Endometrial microvascular endothelial cells (primary cell): ENCODE results near the gene RETSAT. TPM values are rescaled to one million over a fixed set of nuclear protein-coding genes. Genes with fewer than 3 reads are reported as not detected.

Source experiments
- in situ Hi-C: cut with HindIII; loops from 2 replicates; pipeline ENCODE4 v1.10.0; 2017; ENCODE audit warnings: low sequenced_read_pairs, low pct_unique_long_range_greater_than_20kb; ENCODE audit errors: inconsistent ontology term
- total RNA-seq: library from RNA; depleted of rRNA; stranded (reverse); fragments of >200 nt; gene quantifications from one replicate; pipeline ENCODE4 v1.2.3, GENCODE V29; 2015; ENCODE audit errors: inconsistent ontology term

The RETSAT gene
- 49.0 TPM for total RNA-seq

GRCh38 chr2:85354286-85355072, at the start of gene RETSAT, which contains the start of gene ELMOD3:
Gene RETSAT, minus strand, starts transcription at chr2:85354528. Its CDS starts 21 bp downstream, at chr2:85354507.
Gene ELMOD3, plus strand, starts transcription at chr2:85354769. Its CDS starts 2,430 bp downstream, at chr2:85357199.
- in situ Hi-C loops, result no loop called here

DNA sequence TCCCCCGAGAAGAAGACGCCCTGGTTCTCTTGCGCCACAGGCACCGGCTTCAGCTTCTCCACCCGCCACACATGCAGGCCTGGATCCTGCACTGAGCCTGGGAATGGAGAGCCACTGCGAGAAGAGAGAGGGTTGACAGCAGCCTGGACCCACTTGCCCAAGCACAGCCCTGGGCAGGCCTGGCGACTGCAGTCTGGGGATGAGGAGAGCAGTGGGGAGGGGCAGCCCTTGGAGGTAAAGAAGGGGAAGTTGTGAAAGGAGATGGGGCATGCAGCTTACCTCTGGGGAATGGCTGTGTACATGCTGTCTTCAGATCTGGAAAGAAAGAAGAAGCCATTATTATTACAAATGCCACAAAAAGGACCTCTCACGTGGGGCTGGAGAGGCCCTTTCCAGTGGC, 47.5 kb upstream of the RETSAT start:
- in situ Hi-C loops, result loop anchor here (25.0 kb wide), 1 partner anchor 135 kb away; the partner anchor contains the start of gene MAT2A

GRCh38 chr2:85401464-85401805, 47.1 kb upstream of the RETSAT start:
- in situ Hi-C loops, result loop anchor here (25.0 kb wide), 1 partner anchor 136 kb away; the partner anchor contains the start of gene MAT2A

DNA sequence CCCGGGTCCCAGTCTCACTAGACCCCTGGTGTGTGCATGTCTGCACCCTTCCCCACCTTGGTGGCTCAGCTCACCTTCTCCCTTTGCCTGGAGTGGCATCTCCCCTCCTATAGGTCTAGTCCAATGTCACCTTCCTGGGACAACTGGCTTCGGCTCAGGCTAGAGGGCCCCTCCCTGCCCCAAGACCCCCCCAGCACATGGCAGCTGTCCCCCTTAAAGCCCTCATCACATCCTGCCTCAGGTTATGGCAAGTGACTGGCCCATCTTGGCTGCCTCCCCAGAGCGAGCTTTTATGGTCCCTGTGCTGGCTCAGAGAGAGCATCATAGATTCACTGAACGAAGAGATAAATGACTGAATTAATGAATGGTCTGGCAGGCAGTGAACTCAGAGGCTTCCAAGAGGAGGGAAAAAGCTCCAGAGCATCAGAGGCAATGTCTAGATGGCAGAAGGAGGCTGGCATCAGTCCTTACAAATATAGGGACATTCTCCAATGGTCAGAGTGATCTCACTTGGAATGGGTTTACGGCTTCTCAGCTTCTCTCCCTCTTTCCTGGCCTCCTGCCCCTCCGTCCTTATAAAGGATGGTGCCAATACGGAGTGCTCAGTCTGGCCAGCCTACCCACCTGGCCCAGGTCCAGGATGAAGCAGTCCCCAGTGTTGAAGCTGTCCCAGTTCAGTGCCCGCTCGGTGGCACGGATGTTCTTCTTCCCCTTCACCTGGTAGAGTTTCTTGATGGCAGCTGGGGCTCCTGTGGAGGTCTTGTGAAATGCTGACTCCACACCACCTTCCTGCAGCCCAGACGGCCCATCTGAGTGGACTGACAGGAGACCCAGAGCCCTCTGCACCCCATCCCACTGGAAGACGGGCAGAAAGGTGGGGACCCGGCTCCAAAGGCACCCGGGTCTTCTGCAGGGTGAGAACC, 46.5 kb upstream of the RETSAT start:
- in situ Hi-C loops, result loop anchor here (25.0 kb wide), 1 partner anchor 136 kb away; the partner anchor contains the start of gene MAT2A

GRCh38 chr2:85400023-85400422, 45.7 kb upstream of the RETSAT start:
- in situ Hi-C loops, result loop anchor here (25.0 kb wide), 1 partner anchor 137 kb away; the partner anchor contains the start of gene MAT2A

- in situ Hi-C loops, result no loop called here
Observed at GRCh38 chr2:85399183-85399455, 44.8 kb upstream of the RETSAT start.

DNA sequence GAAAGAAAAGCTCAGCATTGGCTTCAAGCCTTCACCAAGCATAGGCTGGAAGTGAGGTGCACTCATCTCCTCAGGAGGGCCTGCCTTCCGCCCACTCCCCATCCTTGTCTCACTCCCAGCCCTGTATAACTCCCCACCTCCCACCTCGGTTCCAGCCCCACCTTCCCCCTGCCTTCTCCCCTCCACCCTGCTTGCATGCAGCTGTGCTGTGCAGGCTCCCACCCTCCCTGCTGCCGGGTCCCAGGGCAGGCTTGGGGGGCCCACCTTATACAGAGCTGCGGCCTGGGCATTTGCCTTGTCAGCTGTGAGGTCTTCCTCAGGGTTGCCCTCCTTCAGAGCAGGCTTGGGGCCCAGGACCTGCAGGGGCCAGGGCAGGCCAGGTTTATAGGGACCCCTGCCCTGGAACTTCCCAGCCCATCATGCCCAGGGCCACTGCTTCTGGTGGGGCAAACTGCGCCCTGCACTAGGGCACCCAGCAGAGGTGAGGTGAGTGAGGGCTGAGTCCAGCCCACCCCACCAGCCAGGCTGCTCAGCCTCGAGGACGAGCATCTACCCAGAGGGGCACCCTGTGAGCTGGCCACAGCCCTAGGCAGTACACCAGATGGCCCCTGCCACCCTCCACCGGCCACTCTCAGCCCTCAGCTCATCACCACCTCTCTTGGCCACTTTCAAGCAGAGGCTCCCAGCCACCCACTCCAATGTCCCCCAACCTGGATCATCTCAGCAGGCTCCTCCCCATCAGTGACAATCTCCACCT, 44.3 kb upstream of the RETSAT start:
- in situ Hi-C loops, result no loop called here

- in situ Hi-C loops, result no loop called here
Observed at GRCh38 chr2:85397925-85398331, 43.6 kb upstream of the RETSAT start.

DNA sequence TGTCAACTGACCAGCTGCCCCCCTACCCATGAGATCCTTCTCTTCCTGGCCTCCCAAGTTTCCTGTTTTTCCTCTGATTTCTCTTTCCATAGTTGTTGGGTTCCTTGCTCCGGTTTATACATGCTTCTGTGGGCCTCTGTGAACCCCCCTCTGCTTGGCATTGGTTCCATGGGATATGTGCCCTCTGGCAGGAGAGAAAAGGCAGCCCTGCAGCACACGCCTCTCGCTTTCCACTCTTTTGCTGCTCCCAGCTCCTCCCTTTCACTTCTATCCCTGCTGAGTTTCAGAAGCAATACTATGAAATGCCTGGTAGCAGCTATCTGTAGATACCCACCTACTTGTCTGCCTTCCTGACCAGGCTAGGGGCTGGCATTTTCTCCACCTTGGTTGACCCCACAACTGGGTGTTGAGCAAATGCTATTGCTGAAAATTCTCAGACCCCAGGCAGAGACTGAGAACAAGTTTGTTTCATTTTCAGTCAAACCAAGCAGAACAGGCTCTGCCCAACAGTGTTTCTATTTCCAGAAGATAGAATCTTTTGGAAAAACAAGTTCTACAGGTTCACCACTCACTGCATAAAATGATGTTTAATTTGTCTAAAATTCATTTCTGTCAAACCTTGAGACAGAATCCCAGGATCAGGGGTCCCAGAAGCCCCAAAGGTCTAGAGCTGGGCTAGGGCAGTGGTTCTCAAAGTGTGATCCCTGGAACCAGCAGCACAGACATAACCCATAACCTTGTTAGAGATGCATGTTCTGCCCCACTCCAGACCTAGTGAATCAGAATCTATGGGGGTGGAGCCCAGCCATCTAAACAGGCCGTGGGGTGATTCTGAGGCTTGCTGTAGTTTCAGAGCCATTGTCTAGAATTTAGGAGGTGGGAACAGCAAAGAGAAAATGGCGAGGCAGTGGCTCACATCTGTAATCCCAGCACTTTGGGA, 42.5 kb upstream of the RETSAT start:
- in situ Hi-C loops, result no loop called here

DNA sequence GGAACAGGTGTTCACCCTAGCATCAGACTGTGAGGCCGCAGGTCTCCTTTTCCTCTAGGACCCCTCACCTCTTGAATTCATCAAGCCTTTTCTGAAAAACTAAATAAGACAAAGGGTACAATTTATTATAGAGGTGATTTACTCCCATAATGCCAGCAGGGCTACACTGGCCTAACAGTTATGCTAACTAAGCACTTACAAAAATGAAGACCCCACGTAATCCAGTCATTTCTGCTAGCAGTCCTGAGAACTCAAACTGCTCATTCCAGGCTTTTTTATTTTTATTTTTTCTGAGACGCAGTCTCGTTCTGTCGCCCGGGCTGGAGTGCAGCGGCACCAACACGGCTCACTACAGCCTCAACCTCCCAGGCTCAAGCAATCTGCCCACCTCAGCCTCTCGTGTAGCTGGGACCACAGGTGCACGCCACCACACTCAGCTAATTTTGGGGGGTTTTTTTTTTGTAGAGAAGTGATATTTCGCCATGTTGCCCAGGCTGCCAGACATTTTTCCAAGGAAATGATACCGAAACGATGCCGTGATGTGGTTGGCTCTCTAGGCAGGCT, 41.7 kb upstream of the RETSAT start:
- in situ Hi-C loops, result no loop called here

DNA sequence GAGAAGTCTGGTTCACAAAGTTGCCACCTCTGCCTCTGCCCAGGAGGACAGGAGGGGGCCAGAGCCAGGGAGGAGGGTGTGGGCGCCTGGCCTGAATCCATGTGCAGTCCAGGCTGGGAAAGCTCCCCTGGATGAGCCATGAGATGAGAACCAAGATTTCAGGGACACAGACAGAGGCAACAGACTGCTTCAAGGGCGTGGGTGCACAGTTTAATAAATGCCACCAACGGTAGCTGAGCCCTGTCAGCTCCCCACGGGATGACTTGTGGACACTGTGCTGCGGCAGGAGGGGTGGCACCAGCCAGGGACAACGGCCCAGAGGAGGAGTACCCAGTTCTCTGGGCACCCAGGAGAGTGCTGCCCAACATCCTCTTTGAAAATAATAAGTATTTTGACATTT, 40.6 kb upstream of the RETSAT start:
- in situ Hi-C loops, result no loop called here

DNA sequence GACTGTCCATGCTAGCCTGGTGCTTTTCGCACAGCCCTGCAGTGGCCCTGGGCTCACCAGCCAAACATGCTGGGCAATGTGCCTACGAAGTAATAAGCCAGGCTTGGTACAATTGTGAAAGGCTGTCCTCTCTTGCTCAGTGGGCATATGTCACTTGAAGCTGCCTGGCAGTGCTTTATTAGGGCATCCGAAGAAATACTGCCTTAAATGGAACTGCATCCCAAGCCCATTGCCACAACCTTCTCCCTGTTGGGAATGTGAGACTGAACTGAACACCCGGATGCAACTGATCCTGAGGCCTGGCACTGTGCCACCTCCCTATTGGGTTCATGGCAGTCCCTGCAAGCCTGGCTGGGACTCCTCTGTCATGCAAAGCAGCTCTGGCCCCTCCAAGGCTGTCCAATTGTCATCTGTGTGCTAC, 39.9 kb upstream of the RETSAT start:
- in situ Hi-C loops, result no loop called here

DNA sequence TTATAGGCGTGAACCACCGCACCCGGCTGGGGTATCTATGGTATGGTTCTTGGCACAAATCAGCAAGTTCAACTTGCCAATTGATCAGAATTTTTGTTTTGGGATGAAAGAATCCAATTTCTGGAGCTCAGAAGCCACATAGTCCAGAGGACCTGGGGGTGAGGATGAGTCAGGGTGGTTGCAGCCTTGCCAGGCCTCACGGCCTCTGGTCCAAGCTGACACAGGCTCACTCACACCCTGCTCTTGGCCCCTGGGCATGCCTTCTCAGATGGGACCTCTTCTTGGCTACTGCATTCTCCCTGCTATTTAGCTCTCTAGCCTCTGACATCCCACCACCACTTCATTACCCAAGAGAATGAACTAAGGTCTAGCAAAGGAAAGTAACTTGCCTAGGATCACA, 39.5 kb upstream of the RETSAT start:
- in situ Hi-C loops, result no loop called here

DNA sequence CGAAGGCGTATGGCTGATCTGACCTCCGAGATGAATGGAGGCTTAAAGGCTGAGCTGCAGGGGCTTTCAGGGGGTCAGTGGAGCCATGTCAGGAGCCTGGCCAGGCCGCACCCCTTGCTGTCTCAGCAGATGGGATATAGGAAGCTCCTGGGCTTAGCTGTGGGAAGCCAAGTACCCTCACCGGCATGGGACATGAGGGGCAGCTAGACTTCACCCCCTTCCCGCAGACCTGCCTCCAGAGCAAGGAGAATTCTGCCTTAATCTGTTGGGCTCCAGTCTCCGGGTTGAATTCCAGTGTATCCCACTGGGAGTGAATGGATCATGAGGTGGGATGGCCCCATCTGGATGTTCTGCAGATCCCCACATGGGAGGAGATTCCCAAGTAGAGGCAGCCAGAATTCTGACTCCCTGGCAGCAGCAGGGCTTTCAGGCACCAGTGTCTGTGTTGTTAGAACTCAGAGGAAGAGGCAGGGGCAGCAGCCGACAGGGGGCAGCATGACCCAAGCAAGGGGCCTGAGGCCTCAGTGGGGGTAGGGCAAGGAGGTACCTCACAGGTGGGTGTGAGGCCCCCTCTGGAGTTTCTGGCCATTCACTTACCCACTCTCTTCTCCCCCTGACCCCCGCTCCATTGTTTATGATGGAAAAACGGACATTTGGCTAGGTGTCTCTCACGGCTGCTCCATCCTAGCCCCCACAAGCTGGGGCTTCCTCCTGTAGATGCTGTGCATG, 36.8 kb upstream of the RETSAT start:
- in situ Hi-C loops, result no loop called here

DNA sequence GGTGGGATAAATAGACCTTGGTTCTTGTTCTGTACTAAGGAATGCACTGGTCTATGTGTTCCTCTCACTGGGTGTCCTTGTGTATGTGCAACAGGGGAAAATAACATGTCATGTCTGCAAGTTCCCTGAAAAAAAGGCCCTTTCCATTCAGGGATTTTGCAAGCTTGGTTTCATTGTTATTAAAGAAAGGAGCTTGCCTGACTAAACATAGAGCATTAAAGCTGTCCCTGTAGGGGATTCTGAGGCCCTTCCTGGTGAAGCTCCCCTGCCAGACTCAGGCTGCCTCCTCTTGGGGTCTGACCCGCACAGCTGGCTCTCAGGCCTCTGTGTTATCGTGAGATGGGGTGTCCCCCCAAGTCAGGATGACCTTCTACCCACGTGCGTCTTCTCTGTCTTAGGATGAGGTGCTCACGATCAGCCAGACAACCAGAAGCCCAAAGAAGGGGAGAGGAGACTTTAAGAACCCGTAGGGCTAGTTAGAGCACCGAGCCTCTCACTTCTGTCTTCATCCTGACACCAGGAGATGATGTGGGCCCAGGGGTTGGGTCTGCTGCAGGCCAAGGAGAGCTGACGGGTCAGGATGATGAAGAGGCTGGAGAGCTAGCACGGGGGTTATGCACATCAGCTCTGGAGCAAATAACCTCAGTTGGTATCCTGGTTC, 34.7 kb upstream of the RETSAT start:
- in situ Hi-C loops, result no loop called here

DNA sequence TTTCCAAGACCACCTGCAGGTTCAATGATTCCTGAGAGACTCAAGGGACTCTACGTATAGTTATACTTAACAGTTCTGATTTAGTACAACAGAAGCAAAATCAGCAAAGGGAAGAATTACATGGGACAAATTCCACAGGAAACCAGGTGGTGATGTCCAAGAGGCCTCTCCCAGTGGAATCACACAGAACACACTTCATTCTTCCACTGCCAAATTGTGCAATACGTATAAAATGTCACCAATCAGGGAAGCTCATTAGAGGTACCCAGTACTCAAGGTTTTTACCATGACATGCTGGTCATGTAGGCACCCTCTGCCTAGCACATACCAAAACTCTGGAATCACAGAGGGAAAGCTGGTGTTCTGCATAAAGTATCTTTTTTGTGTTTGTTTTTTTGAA, 33.4 kb upstream of the RETSAT start:
- in situ Hi-C loops, result no loop called here

DNA sequence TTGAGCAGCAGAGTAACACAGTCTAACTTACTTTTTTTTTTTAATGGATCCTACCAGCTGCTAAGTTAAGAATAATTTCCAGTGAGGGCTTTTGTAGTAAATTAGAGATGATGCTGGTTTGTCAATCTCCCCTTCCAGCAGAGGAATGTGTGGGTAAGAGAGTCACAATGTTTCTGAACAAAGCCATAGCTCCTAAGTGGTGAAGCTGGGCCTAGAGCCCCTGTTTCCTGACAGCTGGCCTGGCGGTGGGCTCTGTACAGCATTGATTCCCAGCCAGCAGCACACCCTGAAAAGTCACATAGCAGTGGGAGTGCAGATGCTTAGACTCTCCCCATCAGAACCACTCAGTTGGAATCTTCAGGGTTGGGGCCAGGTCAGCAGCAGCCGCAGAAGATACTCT, 31.4 kb upstream of the RETSAT start:
- in situ Hi-C loops, result no loop called here
